GM08714 (cell line): ENCODE data around the gene DIP2C.

ENCODE experiments used
- H3K4me3 ChIP-seq: fragments of 200-500 bp; sonication (Bioruptor generic); 2 replicates; pipeline ENCODE4 v1.5.1; 2014; ENCODE audit warnings: mild to moderate bottlenecking, low read length, inconsistent platforms
- ZNF274 ChIP-seq: IDR thresholded peaks from 2 replicates; pipeline ENCODE4 v1.6.1; 2012; ENCODE audit warnings: mild to moderate bottlenecking, low read depth, low read length

Gene DIP2C

GRCh38 chr10:498760-499435 is 190.6 kb downstream of the DIP2C start:
- TF ChIP-seq ZNF274, result no peak

GRCh38 chr10:497898-498451 is 191.5 kb downstream of the DIP2C start:
- TF ChIP-seq ZNF274, result no peak

More at GRCh38 chr10:498760-499435, 190.6 kb downstream of the DIP2C start:
- no peak overlapping the region for H3K4me3 ChIP-seq

GRCh38 chr10:497289-497688 is 192.2 kb downstream of the DIP2C start:
- TF ChIP-seq ZNF274, result no peak
- H3K4me3 ChIP-seq, result no peak overlapping the region

More at GRCh38 chr10:497898-498451, 191.5 kb downstream of the DIP2C start:
- no peak overlapping the region for H3K4me3 ChIP-seq

- H3K4me3 ChIP-seq, result no peak overlapping the region
- TF ChIP-seq ZNF274, result no peak
These were observed 194.9 kb downstream of the DIP2C start for GRCh38 chr10:494556-494955.

GRCh38 chr10:494149-494542 is 195.3 kb downstream of the DIP2C start:
- TF ChIP-seq ZNF274, result no peak
- H3K4me3 ChIP-seq, result no peak overlapping the region

GRCh38 chr10:493391-494148 is 195.9 kb downstream of the DIP2C start:
- no peak for TF ChIP-seq ZNF274
- H3K4me3 ChIP-seq, result no peak overlapping the region

- H3K4me3 ChIP-seq, result no peak overlapping the region
- TF ChIP-seq ZNF274, result no peak
These were observed 196.6 kb downstream of the DIP2C start for GRCh38 chr10:492836-493235.

GRCh38 chr10:491667-492424 is 197.6 kb downstream of the DIP2C start:
- H3K4me3 ChIP-seq, result no peak overlapping the region
- TF ChIP-seq ZNF274, result no peak

- no peak overlapping the region for H3K4me3 ChIP-seq
- no peak for TF ChIP-seq ZNF274
These were observed 198.4 kb downstream of the DIP2C start for GRCh38 chr10:490891-491571.

GRCh38 chr10:490256-490655 is 199.2 kb downstream of the DIP2C start:
- TF ChIP-seq ZNF274, result no peak
- H3K4me3 ChIP-seq, result no peak overlapping the region

- no peak for TF ChIP-seq ZNF274
- no peak overlapping the region for H3K4me3 ChIP-seq
These were observed 200.1 kb downstream of the DIP2C start for GRCh38 chr10:489330-489729.

- no peak for TF ChIP-seq ZNF274
- no peak overlapping the region for H3K4me3 ChIP-seq
These were observed 200.6 kb downstream of the DIP2C start for GRCh38 chr10:488933-489215.

- no peak for TF ChIP-seq ZNF274
- no peak overlapping the region for H3K4me3 ChIP-seq
These were observed 201.2 kb downstream of the DIP2C start for GRCh38 chr10:488081-488932.

GRCh38 chr10:486666-487322 is 202.7 kb downstream of the DIP2C start:
- TF ChIP-seq ZNF274, result no peak
- no peak overlapping the region for H3K4me3 ChIP-seq
